Iris pigment epithelial cell (primary cell): ENCODE results near the gene FITM1.
A peak's percentile ranks its signal among the peaks of the same experiment; 100 is the strongest.

Experiments
- DNase-seq: peaks from one replicate; pipeline ENCODE4 v3.0.0-alpha.2; 2011; ENCODE audit warnings: low read depth

The FITM1 gene

DNA sequence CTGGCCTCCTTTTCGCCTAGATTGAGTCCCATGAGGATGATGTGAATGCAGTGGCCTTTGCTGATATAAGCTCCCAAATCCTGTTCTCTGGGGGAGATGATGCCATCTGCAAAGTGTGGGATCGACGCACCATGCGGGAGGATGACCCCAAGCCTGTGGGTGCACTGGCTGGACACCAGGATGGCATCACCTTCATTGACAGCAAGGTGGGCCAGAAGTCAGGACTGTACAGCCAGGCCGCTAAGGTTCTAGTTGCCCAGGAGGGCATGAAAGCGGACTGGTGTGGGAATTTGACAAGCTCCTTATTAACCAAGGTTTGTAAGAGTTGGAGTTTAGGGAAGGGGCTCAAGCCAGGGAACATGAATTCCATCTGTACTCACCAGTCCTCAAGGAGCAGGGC lies 10.8 kb upstream of the FITM1 start:
- DNase-seq, result no peak

DNA sequence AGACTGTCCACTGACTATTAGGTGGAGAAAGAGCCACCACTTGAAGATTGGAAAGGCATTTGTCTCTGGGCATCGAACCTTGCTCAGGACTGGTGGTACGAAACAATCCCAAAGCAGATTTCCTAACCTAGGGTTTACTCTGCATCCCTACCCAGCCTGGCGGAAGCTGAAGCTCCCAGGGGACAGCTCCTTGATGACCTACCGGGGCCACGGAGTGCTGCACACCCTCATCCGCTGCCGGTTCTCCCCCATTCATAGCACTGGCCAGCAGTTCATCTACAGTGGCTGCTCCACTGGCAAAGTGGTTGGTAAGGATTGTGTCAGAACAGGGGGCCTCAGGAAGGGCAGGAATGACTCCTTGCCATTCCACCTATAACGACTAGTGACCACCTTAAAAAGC lies 9.2 kb upstream of the FITM1 start:
- DNase-seq, result no peak

DNA sequence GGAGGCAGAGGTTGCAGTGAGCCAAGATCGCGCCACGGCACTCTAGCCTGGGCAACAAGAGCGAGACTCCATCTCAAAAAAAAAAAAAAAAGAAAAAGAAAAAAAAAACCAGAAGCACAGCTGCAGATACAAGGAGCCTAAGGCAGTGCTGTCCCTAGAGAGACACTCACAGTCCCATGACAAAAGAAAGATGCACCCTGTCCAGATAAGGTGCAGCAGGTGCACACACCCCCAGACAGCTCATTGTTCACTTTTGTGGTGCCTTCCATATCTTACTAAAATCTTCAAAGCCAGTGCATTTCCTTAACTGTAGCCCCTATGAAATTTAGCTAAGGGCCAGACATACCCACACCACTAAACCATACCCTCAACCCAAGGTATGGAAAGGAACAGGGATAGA lies 8.0 kb upstream of the FITM1 start:
- no peak for DNase-seq

DNA sequence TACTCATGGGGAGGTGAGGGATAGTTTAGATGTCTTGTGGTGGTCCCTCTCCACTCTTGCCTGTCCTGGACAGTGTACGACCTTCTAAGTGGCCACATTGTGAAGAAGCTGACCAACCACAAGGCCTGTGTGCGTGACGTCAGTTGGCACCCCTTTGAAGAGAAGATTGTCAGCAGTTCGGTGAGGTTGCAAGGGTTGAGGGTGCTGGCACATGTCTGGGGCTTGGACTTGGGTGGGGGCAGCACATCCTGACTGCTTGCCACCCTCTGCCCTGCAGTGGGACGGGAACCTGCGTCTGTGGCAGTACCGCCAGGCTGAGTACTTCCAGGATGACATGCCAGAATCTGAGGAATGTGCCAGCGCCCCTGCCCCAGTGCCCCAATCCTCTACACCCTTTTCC lies 7.6 kb upstream of the FITM1 start:
- no peak for DNase-seq

DNA sequence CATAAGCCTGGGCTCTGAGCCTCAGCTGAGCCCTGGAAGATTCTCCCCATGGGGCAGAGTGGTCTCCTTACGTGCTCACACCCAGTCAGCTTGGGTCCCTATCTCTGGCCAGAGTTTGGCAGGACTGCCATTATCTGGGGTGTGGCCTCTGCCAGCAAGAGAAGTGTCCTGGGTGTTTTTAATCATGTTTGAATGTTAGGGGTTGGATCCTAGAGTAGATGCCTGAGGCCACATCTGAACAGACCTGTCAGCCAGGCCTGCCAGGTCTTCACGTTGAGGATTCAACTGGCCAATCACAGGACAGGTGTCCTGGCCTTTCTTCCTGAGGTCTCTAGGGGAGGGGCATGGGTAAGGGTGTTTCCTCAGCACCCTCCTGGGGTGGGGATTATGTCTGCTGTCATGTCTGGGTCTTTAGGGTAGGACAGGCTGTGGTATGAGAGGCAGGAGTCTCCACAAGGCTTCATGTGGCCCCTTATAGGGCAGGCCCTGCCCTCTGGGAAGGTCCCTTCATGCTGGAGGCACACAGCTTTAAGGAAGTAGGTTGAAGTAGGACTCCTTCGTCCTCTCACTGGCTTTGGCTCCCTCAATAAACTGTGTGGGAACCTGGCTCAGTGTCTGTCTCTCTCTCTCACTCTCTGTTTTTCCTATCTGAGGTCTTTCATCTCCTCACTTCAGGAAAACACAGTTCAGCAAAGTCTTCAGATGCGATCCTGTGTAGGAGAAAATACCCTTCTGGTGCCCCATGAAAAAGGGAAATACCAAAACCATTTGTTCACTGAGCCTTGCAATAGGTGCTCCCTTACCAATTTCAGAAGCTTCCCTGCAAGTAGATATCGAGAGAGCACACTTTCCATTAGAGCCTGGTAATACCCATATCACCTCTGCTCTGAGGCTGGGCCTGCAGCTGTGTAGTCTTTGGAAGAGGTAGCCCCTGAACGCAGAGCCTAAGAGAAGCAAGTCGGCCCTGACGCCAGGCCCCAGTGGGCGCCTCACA lies 6.7 kb upstream of the FITM1 start:
- no peak for DNase-seq

DNA sequence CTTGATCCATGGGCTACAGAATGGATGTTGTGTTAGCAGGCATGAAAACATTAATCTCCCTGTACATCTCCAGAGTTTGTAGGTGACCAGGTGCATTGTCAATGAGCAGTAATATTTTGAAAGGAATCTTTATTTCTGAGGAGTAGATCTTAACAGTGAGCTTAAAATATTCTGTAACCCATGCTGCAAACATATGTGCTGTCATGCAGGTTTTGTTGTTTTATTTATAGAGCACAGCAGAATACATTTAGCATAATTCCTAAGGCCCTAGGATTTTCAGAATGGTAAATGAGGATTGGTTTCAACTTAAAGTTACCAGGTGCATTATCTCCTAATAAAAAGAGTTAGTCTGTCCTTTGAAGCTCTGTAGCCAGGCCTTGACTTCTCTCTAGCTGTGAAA lies 3.5 kb upstream of the FITM1 start:
- DNase-seq, result no peak

DNA sequence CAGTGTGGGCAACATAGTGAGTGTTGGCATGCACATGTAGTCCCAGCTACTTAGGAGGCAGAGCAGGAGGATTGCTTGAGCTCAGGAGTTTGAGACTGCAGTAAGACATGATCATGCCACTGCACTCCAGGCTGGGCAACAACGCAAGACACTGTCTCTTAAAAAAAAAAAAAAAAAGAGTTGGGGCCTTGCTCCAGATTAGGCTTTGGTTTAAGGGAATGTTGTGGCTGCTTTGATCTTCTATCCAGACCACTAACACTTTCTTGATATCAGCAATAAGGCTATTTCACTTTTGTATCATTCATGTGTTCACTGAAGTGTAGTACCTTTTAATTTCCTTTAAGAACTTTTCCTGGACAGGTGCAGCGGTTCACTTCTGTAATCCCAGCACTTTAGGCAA lies 2.8 kb upstream of the FITM1 start:
- DNase-seq, result no peak

DNA sequence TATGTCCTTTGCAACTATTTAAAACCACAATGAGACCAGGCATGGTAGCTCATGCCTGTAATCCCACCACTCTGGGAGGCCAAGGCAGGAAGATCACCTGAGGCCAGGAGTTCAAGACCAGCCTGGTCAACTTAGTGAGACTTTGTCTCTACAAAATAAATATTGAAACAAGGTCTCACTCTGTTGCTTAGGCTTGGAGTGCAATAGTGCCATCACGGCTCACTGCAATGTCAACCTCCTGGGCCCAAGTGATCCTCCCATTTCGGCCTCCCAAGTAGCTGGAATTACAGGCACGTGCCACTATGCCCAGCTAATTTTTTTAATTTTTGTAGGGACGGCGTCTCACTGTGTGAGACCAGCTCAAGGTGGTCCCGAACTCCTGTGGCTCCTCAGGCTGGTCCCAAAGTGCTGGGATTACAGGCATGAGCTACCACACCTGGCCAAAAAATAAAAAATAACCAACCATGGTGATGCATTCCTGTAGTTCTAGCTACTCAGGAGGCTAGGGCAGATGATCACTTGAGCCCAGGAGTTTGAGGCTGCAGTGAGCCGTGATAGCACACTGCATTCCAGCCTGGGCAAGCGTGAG lies 955 bp upstream of the FITM1 start:
- DNase-seq, result no peak

DNA sequence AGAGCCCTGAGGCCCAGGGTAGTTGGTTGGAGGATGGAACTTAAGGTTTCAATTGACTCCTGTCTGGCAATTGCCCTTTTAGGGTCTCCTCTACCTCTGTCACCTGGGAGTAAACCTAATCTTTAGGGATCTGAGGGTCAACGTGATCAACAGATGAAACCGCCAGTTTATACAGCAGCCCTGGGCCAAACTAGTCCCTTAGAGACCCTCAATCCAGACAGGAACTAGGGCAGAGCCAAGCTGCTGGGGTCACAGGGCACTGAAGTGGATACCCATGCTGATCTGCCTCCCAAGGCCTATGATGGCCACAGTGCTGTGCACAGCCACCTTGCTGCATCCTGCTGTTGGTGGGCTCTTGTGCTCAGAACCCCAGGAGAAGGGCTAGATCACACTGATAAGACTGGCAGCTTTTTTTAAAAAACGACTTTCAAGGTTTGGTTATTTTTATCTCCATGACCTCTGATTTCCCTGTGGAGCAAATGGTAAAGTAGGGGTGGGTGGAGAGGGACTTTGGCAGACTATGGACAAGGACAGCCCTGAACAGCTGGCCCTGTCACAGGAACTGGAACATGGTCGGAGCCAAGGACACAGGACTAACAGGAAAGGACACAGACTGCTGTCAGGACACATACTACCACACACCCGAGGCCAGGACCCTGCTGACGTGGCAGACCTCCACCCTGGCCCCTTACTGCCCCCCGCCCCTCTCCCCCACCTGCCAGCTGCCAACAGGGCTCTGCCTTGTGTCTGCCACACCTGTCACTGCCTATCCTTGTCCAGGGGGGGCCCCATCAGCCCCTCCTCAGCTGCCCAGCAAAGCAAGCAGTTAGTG lies 474 bp downstream of the FITM1 start:
- DNase-seq, result no peak

DNA sequence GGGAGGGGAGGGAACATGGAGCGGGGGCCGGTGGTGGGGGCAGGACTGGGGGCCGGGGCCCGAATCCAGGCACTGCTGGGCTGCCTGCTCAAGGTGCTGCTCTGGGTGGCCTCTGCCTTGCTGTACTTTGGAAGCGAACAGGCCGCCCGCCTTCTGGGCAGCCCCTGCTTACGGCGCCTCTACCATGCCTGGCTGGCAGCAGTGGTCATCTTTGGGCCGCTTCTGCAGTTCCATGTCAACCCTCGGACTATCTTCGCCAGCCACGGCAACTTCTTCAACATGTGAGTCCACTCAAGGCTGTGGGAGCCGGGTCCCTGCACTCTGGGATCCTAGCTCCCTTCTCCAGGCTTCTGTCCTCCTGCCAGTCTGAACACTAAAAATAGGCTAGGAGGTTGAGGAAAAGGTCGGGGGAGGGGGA lies 1.1 kb downstream of the FITM1 start:
- no peak for DNase-seq

DNA sequence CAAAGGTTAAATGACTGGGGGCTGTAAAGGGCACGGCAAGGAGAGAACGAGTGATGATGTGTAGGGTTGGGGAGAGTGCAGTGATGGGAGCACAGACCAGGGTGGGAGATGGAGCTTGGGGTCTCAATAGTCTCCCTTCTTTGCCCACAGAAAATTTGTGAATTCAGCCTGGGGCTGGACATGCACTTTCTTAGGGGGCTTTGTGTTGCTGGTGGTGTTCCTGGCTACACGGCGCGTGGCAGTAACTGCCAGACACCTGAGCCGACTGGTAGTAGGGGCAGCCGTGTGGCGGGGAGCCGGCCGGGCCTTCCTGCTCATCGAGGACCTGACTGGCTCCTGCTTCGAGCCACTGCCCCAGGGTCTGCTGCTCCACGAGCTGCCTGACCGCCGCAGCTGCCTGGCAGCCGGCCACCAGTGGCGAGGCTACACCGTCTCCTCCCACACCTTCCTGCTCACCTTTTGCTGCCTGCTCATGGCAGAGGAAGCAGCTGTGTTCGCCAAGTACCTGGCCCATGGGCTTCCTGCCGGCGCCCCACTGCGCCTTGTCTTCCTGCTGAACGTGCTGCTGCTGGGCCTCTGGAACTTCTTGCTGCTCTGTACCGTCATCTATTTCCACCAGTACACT lies 1.7 kb downstream of the FITM1 start:
- DNase-seq, result no peak

DNA sequence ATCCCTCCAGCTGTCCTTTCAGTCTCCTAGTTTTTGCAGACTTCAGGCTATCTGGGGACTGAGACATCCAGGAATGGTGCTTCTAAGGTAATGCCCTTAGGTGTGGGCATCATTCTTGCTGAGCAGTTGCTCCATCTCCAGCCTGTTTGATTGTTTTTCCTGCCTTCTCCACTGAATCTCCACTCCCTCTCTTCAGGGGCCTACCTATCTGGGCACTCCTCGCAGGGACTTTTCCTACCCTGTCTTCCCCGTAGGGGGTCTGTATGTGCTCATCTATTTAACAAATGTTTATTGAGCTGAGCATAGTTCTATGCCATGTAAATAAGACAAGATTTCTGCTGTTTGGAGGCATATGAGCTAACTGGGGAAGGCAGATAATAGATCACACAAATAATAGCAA lies 2.5 kb downstream of the FITM1 start:
- no peak for DNase-seq

DNA sequence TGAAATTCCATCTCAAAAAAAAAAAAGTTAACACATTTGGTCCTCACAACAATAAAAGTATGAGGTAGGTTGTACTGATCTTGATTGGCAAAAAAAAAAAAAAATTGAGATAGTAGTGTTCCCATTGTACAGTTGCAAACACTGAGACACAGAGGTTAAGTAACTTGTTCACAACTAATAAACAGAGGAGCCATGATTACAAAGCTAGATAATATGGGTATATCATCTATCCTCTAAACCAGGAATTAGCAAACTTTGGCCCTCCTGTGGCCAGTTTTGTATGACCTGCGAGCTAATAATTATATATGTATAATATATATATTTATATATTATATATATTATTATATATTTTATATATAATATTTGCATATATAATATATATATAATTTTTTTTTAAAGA lies 3.3 kb downstream of the FITM1 start:
- no peak for DNase-seq

DNA sequence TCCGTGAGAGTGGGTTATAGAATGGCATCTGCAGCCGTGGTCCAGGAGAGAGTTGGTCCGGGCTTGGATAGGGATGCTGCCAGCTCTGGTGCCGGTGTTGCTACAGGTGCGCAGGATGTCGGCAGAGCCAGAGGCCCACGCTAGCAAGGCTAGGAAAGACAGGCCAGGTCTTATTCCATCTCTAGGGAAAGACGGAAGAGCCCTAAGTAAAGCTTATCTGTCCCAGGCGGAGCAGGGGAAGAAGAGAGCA lies 5.0 kb downstream of the FITM1 start:
- DNase-seq, result no peak

DNA sequence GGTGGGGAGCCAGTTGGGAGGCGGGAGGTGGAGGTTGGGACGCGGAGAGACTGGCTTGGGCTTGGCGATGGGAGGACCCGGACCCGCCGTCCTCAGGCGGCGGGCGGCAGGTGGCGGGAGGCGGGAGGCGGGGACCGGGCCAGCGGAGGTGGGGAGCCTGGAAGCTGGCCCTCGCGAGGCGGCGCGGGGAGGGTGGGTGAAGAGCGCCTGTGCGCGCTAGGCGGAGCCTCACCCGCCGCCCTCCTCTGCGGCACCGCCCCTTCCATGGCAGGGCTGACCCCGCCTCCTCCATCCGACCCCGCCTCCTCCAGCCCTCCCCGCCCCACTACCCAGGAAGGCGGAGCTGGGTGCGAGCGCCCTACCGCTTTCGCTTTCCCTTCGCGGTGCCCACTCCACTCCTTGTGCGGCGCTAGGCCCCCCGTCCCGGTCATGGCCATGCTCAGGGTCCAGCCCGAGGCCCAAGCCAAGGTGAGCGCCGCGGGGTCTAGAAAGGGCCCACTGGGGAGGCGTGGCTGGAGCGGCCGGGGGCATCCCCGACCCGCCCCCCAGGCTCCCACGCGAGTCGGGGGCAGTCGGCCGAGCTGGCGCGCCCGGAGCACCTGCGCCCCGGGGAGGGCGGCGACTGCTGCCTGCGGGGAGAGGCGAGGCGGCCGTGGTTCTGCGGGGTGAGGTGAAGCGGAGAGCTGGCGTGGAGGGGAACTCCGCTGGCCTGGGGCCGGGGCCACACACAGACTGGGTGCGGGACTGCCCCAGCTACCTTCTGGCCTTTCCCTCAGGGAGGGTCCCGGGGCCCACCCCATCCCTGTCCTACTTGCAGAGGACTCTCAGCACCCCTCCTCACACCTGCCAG lies 5.6 kb downstream of the FITM1 start, which contains the start of gene PSME1:
PSME1 (plus strand) TSS at position 361 of the 850 bp plus-strand sequence; CDS start at position 430, 69 bp downstream.
- peak; percentile 90 for DNase-seq

DNA sequence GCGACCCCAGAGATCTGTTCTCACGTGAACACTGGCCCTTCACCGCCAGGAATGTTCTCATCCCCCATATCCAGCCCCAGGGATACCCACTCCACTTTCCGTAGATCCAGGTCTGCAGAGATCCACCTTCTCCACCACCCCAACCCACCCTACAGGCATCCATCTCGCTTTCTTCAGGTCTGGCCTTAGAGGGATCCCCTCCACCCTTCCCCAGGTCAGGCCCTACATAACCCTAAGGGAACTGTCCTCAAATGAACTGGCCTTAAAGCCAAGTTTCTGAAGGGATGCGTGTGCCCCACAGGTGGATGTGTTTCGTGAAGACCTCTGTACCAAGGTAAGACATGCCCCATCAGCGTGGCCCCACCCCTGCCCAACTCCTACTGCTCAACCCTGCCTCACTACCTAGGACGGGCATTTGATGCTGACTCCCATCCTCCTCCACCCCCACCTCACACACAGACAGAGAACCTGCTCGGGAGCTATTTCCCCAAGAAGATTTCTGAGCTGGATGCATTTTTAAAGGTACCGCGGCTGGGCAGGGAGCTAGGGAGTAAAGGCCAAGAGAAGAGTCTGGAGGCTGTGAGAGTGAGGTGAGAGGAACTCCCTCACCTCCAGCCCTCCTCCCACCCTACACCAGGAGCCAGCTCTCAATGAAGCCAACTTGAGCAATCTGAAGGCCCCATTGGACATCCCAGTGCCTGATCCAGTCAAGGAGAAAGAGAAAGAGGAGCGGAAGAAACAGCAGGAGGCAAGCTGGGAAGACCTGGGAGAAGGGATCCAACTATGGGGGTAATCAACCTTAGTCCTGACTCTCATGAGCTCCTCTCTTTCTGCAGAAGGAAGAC lies 6.4 kb downstream of the FITM1 start:
- DNase-seq, result no peak

DNA sequence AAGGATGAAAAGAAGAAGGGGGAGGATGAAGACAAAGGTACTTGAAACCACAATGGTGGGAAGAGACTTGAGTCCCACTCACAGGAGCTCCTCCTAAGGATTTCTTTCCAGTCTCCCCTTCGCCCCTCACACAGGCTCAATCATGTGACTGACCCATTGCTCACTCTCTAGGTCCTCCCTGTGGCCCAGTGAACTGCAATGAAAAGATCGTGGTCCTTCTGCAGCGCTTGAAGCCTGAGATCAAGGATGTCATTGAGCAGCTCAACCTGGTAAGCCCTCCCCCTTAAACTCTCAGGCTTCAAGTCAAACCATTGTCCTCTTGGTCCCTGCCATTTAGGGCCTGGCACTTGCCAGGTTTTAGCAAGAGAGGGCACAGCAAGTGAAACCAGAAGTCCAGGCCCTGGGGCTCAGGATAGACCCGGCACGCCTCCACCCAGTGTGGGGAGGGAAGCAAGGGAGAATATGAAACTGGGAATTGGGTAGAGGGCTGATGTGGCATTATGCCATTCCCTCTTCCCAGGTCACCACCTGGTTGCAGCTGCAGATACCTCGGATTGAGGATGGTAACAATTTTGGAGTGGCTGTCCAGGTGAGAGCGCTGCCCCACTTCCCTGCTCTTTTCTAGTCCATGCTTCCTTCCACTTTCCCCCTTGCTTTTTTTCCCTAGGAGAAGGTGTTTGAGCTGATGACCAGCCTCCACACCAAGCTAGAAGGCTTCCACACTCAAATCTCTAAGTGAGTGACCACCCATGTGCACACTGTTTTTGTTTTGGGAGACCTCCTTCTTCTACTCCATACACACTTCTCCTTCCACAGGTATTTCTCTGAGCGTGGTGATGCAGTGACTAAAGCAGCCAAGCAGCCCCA lies 7.3 kb downstream of the FITM1 start:
- no peak for DNase-seq

DNA sequence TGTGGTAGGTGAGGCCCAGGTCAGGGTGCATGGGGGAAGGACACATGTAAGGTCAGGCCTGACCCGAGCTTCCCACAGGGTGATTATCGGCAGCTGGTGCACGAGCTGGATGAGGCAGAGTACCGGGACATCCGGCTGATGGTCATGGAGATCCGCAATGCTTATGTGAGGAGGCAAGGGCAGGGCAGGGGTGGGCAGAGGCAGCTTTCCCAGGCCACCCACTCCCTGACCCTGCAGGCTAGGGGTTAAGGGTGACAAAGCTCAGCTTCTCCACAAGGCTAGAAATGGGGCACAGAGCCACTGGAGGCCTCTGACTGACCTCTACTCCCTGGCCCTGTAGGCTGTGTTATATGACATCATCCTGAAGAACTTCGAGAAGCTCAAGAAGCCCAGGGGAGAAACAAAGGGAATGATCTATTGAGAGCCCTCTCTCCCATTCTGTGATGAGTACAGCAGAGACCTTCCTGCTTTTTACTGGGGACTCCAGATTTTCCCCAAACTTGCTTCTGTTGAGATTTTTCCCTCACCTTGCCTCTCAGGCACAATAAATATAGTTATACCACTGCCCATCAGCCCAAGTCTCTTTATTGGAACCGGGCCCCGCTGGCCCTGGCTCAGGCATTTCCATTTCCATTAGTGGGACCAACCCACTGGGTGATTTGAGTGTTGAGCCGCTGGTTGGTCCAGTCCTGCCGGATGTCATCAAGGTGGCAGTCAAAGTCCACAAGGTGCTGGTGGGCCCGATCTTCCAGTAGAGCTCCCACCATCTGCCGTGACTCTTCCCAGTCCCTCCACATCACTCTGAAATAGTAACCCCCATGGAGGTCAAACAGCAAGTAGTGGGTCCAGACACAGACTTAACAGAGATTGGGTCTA lies 8.2 kb downstream of the FITM1 start:
- no peak for DNase-seq
